Thyroid gland (tissue), 4 donors: ENCODE results near the gene HDAC7.

Source experiments
- POLR2A ChIP-seq, 2 donors: fragments of 450-650 bp; IDR thresholded peaks; one replicate each; pipeline ENCODE4 v1.6.1; 2017; ENCODE audit warnings: antibody characterized with exemption in 2 of 2, mild to moderate bottlenecking in 2 of 2, moderate library complexity in 1 of 2
- TF ChIP-seq, protein P1 (sequence below), 6 experiments: fragments of 200-600 bp in 3 of 6; fragments of 450-650 bp in 3 of 6; sonication (generic) in 3 of 6; IDR thresholded peaks; one replicate each; pipeline ENCODE4 v1.5.1; 2016 to 2019; ENCODE audit warnings: antibody characterized with exemption in 6 of 6, mild to moderate bottlenecking in 2 of 6, inconsistent platforms in 1 of 6, moderate library complexity in 1 of 6

- TF ChIP-seq, protein P1, sequence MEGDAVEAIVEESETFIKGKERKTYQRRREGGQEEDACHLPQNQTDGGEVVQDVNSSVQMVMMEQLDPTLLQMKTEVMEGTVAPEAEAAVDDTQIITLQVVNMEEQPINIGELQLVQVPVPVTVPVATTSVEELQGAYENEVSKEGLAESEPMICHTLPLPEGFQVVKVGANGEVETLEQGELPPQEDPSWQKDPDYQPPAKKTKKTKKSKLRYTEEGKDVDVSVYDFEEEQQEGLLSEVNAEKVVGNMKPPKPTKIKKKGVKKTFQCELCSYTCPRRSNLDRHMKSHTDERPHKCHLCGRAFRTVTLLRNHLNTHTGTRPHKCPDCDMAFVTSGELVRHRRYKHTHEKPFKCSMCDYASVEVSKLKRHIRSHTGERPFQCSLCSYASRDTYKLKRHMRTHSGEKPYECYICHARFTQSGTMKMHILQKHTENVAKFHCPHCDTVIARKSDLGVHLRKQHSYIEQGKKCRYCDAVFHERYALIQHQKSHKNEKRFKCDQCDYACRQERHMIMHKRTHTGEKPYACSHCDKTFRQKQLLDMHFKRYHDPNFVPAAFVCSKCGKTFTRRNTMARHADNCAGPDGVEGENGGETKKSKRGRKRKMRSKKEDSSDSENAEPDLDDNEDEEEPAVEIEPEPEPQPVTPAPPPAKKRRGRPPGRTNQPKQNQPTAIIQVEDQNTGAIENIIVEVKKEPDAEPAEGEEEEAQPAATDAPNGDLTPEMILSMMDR (IDR thresholded peaks at IDR 0.05): no peak
- no peak for TF ChIP-seq POLR2A (IDR thresholded peaks at IDR 0.05)
These were observed 23.7 kb upstream of the HDAC7 start for GRCh38 chr12:47843226-47843980.
